Lung (tissue), 12 donors: ENCODE data around the gene ZFYVE21. TPM values are rescaled to one million over a fixed set of nuclear protein-coding genes. Genes with fewer than 3 reads are reported as not detected.

ENCODE experiments used
- ATAC-seq: fragments of 200-7000 bp; cut with Tn5 transposase; one replicate; pipeline ENCODE4 v1.9.1; 2020; ENCODE audit warnings: moderate number of reproducible peaks; ENCODE audit not compliant: insufficient read depth, low FRiP score
- DNase-seq, 3 donors: peaks; one replicate each; pipeline ENCODE4 v3.0.0-alpha.2; 2013 to 2017
- H3K27ac ChIP-seq, 2 donors: one replicate each; pipeline ENCODE4 v1.5.1; 2013; ENCODE audit warnings: mild to moderate bottlenecking in 2 of 2, moderate library complexity in 2 of 2, control low read depth in 1 of 2, inconsistent platforms in 1 of 2, low read depth in 1 of 2, low read length in 1 of 2
- H3K27me3 ChIP-seq, 3 donors: one replicate each; pipeline ENCODE4 v1.5.1; 2013; ENCODE audit warnings: low read length in 2 of 3; ENCODE audit not compliant: control insufficient read depth in 3 of 3, insufficient read depth in 3 of 3
- H3K36me3 ChIP-seq, 4 donors: one replicate each; pipeline ENCODE4 v1.5.1; 2013; ENCODE audit warnings: low read length in 4 of 4, mild to moderate bottlenecking in 1 of 4, moderate library complexity in 1 of 4; ENCODE audit not compliant: control insufficient read depth in 4 of 4, insufficient read depth in 4 of 4
- H3K4me1 ChIP-seq, 5 donors: one replicate each; pipeline ENCODE4 v1.5.1; 2013; ENCODE audit warnings: low read length in 5 of 5, mild to moderate bottlenecking in 2 of 5, moderate library complexity in 1 of 5; ENCODE audit not compliant: control insufficient read depth in 5 of 5, insufficient read depth in 5 of 5
- H3K4me3 ChIP-seq: one replicate; pipeline ENCODE4 v1.5.1; 2013; ENCODE audit warnings: mild to moderate bottlenecking, control low read depth, moderate library complexity
- H3K9ac ChIP-seq, 2 donors: one replicate each; pipeline ENCODE4 v1.5.1; 2013; ENCODE audit warnings: low read length in 2 of 2, control low read depth in 1 of 2; ENCODE audit not compliant: insufficient read depth in 1 of 2
- H3K9me3 ChIP-seq, 4 donors: one replicate each; pipeline ENCODE4 v1.5.1; 2013; ENCODE audit warnings: low read length in 3 of 4, mild to moderate bottlenecking in 1 of 4, moderate library complexity in 1 of 4; ENCODE audit not compliant: control insufficient read depth in 4 of 4, insufficient read depth in 3 of 4
- CTCF ChIP-seq: IDR thresholded peaks from 2 replicates; pipeline ENCODE4 v1.5.1; 2012; ENCODE audit warnings: mild to moderate bottlenecking; ENCODE audit errors: control extremely low read depth, extremely low read depth
- whole genome bisulfite sequencing, 2 donors: extraction: QIAGEN DNeasy Blood & Tissue Kit; methylation state at CpG; one replicate each; pipeline ENCODE4 v1.1.7; 2013; 5-methylcytosine and 5-hydroxymethylcytosine counted together
- polyA plus RNA-seq, 2 donors: library from polyadenylated mRNA; stranded (reverse); fragments of 200-250 nt; gene quantifications; one replicate each; pipeline ENCODE4 v1.2.1, GENCODE V29; 2013
- total RNA-seq, 2 donors: library from RNA; depleted of rRNA in 1 of 2; stranded (reverse); fragments of >200 nt in 1 of 2; gene quantifications; one replicate each; pipeline ENCODE4 v1.2.1, GENCODE V29; 2014 to 2021
- donor health status: control.
- donor health status: control.
- donor health status: Bipolar disorder and iron deficiency.
- donor health status: healthy.
- donor health status: DM: yes; HTN: yes; CAD: no.

ZFYVE21 gene
- total and polyA plus RNA-seq, 4 donors = 39.4 to 68.3 (median 47.5) TPM

- no peak for ATAC-seq
- Histone ChIP-seq H3K9me3 (no peaks in the 10 kb centered on the region), H3K36me3 (peaks cover 0 to under 1% (median 0%) of the 10 kb centered on the region in 4 donors), H3K4me3 (peak overlapping the region; percentile 80), H3K4me1 (peaks cover 0 to 41% (median 14%) of the 10 kb centered on the region in 5 donors), H3K27ac (peak overlapping the region in 1 of 2 donors; percentile 73), H3K27me3 (no peaks in the 10 kb centered on the region), H3K9ac (peak overlapping the region in 1 of 2 donors; percentile 25)
- WGBS, 2 donors = 3 to 6% methylated on average over 43 to 72 of the region's 72 CpGs
- TF ChIP-seq CTCF = no peak
- DNase-seq = no peak
These were observed 636 bp downstream of the ZFYVE21 start for GRCh38 chr14:103716091-103716801.

GRCh38 chr14:103716899-103717411 lies 1.3 kb downstream of the ZFYVE21 start:
- ATAC-seq = no peak
- peaks cover 0 to 3% (median 0%) of the 10 kb centered on the region in 4 donors for H3K36me3 ChIP-seq
- no peak overlapping the region for H3K27ac ChIP-seq
- H3K4me3 ChIP-seq = no peak overlapping the region
- 84 to 90% methylated on average over 17 of the region's 17 CpGs for WGBS, 2 donors
- H3K9ac ChIP-seq = peak overlapping the region in 1 of 2 donors; percentile 25
- H3K4me1 ChIP-seq = peaks cover 0 to 41% (median 14%) of the 10 kb centered on the region in 5 donors
- no peak for DNase-seq
- H3K9me3 ChIP-seq = no peaks in the 10 kb centered on the region
- no peak for TF ChIP-seq CTCF
- H3K27me3 ChIP-seq = no peaks in the 10 kb centered on the region

GRCh38 chr14:103718572-103718971 lies 3.0 kb downstream of the ZFYVE21 start:
- Histone ChIP-seq H3K27me3 (no peaks in the 10 kb centered on the region), H3K4me1 (peaks cover 0 to 39% (median 14%) of the 10 kb centered on the region in 5 donors), H3K36me3 (peaks cover 0 to 3% (median 0%) of the 10 kb centered on the region in 4 donors), H3K27ac (no peak overlapping the region), H3K9me3 (no peaks in the 10 kb centered on the region), H3K4me3 (no peak overlapping the region), H3K9ac (no peak overlapping the region)
- DNase-seq (peak; percentile 78 to 87 (median 80)), ATAC-seq (no peak)
- TF ChIP-seq CTCF = no peak
- WGBS, 2 donors = 60 to 77% methylated on average over 16 of the region's 16 CpGs
